Superior temporal gyrus (tissue), 1 donor: ENCODE measurements around the gene ARPC3.
"Not testable (repeated sequence)": the region's sequence is repeated elsewhere in the genome, so short reads cannot be mapped to it uniquely, and the experiment has no call there.

Experiments used
- DNase-seq: peaks from one replicate; pipeline ENCODE4 v3.0.0-alpha.2; 2016; ENCODE audit errors: extremely low spot score

ARPC3 gene

DNA sequence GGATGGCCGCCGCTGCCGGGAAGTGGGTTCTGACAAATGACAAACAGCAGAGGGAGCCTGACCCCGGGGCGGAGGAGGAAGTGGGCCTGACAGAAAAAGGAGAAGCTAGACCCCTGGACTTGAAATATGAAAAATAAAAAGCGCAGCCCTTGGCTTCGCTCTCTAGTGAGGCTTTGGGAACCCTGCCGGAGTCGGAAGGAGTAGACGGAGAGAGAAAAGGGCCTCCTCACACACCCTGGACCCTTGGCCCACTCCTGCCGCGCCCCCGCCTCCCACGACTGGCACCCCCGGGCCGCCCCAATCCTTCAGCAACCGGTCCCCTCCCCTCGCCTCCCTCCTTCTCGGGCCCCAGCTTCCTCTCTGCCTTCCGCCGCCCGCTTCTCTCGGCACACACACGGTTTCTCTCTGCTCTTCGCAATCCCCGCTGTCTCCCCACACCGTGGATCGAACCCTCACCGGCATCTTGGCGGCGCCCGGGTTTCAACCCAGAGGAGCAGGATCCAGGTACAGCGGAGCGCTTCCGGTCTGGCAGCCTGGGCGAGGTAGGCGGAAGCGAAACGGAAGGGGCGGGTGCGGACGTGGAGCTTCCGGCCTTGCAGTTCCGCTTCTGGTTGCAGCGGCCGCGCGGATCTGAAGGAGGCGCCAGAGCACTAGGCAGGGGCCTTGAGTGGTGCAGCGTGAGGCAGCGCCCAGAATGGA, at the start of gene ARPC3:
ARPC3 (minus strand) TSS at position 539 of the 699 bp plus-strand sequence; CDS start at position 462, 77 bp downstream.
- DNase-seq, result peak; percentile 97

DNA sequence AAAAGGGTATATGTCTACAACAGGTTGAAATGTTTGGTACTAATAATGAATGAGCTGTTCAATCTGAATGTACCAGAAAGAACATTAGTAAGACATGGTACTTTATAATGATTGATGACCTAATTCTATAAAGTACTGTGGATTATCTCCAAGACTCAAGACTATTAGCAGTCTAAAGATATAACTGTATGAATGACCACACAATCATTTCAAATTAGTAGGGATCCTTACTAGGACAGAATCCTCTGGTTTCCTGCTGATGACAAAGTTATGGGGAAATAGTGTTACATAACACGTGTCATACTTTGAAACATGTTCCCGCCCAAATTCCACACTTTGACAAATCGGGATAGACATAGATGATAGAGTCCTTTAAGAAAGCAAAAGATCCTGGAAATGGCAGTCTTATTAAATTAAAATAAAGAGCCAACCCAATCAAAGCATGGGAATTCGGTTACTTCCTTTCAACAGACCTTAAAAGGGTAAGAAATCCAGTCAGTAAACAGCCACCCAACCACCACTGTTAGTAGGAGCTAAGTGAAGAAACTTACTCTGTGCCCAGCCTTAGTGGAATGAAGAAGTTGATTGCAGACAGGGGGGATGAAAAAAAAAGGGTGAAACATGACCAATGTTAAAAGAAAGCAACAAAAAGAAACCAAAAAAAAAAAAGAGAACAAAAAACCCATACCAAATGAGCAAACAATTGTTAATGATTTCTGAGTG, 49.0 kb upstream of the ARPC3 start:
- DNase-seq, result no peak

DNA sequence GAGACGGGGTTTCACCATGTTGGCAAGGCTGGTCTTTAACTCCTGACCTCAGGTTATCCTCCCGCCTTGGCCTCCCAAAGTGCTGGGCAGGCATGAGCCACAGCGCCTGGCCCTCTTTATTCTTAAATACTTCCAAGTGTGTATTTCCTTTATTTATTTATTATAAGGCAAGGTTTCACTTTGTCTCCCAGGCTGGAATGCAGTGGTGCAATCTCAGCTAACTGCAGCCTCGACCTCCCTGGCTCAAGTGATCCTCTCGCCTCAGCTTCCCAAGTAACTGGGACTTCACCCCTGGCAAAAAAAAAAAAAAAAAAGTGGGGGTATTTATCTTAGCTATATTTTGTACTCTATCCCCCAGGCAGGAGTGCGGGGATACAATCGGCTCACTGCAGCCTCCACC, 25.3 kb upstream of the ARPC3 start:
- no peak for DNase-seq

DNA sequence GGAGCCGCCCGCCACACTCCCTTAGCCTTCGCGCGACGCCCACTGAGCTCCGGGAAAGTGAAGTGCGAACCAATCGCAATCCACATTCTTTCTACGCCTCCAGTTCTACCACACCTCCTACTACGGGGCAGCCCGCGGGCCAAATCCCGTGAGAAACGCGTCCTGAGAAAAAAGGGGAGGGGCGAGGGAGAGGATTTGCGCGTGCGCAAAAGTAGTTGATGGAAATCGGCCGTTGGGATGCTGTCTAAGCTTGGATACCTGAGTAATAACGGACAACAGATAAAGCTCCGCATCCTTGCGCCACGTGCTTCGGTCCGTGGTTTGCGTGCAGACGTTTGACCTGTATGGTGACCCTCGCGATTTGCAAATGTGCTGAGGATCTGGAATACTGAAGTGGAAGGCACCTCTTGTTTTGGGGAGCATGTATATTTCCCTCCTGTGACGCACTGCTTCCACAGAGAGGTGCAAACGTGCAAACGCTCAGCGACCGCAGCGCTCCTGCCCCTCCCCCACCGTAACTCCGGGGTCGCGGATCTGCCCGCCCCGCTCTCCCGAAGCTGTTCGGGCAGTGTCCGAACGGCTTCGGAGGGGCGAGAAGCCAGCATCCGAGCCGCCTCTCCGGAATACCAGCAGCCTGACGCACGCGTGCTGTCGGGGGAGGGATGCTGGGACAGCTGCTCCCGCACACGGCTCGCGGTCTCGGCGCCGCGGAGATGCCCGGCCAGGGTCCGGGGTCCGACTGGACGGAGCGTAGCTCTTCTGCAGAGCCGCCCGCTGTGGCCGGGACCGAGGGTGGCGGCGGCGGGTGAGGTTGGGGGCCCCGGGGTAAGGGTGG, 18.3 kb upstream of the ARPC3 start, which contains the start of the genes FAM216A and GPN3:
FAM216A (plus strand) TSS at position 632 of the 835 bp plus-strand sequence; CDS start at position 663, 31 bp downstream.
GPN3 (minus strand) TSS at position 44 of the 835 bp plus-strand sequence. CDS start 54 bp downstream, outside the sequence.
- DNase-seq, result peak; percentile 99

DNA sequence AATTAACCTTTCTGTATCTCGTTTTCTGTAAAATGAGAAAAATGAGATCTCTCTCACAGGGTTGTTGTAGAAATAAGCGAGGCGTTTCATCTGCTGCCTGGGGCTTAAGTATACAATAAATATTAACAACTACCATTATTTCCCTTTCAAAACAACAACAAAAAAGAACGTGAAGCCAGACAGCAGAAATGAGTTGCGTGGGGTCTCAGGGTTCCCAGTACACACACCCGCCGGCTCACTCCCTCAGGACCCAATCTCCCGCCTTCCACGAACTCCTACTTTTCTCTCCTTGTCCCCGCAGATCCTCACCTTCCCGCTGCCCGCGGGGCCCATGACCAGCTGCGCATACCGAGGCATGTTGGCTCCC, 17.7 kb upstream of the ARPC3 start:
- DNase-seq, result no peak

DNA sequence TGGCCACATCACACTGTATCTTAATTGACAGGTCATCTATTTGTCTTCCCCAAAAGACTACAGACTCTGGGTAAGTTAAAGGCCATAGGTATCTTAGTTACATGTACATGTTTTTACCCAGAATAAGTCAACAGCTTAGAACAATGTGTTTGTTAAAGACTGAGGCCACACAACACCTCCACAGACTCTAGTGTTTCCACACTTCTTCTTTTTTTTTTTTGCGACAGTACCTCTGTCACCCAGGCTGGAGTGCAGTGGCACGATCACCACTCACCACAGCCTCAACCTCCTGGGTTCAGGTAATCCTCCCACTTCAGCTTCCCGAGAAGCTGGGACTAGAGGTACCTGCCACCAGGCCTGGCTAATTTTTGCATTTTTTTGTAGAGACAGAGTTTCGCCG, 16.7 kb upstream of the ARPC3 start:
- no peak for DNase-seq

DNA sequence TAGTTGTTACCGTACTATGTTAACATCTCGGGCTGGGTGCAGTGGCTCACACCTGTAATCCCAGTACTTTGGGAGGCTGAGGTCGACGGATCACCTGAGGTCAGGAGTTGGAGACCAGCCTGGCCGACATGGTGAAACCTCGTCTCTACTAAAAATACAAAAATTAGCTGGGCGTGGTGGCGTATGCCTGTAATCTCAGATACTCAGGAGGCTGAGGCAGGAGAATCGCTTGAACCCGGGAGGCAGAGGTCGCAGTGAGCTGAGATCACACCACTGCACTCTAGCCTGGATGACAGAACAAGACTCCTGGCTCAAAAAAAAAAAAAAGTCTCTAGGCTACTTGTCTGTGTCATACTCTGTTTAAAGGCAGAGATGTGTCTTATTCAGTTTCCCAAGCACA, 15.6 kb upstream of the ARPC3 start:
- DNase-seq, result not testable (repeated sequence)

DNA sequence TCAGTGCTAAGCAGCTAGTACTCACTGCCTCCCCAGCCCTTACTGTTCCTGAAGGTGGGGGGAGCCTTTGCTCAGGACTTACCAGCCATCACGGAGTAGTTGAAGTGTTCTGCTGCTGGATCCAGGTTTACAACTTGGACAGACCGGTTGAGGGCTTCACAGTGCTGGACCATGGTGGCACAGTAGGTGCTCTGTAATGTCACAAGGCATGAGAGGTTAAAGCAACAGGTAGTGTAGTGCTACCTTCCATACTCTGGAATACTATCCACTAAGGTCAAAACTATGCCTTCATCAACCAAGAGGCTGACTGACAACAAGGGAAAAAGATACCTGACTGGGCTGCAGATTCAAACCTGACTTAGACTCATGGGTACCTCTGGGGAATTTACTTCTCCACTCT, 14.9 kb upstream of the ARPC3 start:
- no peak for DNase-seq

DNA sequence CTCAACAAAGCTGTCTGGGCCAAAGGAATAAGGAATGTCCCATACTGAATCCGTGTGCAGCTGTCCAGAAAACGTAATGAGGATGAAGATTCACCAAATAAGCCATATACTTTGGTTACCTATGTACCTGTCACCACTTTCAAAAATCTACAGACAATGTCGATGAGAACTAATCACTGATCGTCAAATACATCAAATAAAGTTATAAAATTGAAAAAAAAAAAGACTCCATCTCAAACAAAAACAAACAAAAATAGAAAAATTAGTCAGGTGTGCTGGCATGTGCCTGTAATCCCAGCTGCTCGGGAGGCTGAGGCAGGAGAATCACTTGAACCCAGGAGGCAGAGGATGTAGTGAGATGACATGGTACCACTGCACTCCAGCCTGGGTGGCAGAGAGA, 11.1 kb upstream of the ARPC3 start:
- not testable (repeated sequence) for DNase-seq

DNA sequence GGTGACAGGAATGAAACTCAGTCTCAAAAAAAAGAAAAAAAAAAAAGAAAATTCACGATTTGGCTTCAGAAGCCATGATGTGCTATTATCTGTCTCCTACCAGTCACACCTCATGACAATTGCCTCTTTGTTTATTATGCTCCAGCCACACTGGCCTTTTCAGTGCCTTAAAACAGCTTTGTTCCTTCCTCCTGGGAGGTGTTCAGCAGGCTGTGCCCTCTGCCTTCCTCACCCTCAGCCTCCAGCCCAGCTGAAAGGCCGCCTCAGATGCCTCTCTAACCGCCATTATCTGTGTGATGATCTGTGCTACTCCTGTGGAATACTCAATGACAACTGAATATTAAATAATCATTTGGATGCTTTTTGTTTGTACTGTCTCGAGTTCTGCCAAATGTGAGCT, 8.6 kb upstream of the ARPC3 start:
- peak; percentile 42 for DNase-seq

DNA sequence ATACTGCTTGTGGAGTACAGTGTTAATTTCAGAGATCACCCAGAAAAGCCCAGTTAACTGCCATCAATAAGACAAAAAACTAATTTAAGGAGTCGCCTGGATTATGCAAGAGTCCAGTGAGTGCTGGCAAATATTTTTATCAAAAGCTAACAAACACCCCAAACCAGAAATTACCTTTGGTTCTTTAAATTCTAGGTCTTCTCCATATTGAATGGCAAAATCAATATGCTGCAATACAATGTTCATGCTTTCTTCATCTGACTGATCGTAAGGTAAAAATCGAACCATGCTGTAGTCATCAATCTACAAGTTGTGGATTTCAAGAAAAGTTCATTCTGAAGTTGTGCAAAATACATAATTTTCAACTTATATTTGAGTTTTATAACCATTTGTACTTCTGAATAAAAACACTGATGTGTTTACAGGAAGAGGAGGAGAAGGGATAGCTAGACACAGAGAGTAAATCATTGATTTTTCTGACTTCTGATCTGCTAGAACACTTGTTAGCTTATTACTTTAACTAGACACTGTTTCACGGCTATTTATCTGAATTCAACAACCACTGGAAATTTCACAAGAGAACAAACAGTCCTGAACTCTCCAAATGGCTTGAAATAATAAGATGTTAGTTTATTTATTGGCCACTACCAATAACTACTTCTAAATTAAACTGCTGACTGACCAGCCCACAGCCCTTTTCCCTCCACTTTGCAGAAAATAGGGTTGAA, 3.6 kb upstream of the ARPC3 start:
- DNase-seq, result no peak

DNA sequence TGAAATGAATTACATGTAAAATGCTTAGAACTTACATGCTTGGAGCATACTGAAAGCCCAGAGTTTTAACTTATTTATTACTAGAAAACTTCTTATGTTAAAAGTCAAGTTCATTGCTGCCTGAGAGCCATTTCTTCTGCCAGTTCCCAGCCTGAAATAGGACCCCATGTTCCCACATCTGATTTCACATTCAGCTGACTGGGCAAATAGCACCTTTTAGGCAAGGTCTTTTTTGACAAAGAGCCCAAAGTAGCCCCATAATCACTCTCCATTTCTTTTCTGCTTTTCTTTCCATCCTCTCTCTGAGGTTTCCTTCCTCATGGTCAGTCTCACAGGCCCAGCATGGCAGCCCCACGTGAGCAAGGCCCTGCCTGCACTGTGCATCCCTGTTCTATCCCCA, 1.1 kb upstream of the ARPC3 start:
- DNase-seq, result no peak

DNA sequence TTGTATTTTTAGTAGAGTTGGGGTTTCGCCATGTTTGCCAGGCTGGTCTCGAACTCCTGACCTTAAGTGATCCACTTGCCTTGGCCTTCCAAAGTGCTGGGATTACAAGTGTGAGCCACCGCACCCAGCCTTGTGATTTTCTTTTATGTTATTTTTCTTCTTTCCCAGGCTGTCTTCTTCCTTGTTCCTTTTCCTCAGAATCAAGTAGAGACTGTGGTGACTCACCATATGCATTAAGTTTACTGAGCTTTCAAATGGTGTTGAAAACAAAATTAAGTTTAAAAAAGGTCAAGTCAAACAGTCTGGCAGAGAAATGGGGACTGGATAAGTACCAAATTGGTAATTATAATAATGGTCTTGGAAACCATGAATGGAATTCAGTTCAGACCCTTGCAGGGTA, 5.7 kb downstream of the ARPC3 start:
- DNase-seq, result no peak

DNA sequence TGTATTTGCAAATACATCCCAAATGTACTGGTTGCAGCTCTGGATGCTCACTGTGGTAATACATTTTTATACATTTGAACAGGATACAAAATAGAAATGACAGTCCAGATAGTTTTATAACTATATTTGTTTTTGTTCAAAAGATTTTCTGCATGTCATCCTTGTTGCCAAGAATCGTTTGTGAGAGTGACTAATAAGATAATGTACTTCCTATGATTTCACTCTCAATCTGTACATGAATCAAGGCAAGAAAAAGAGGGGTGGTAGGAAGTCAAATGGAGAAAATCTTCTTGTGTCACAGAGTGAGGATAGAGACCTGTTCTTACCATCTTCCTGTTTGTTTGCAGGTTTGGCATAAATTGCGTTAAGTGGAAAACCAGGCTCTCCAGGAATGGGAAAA, 13.9 kb downstream of the ARPC3 start:
- no peak for DNase-seq

DNA sequence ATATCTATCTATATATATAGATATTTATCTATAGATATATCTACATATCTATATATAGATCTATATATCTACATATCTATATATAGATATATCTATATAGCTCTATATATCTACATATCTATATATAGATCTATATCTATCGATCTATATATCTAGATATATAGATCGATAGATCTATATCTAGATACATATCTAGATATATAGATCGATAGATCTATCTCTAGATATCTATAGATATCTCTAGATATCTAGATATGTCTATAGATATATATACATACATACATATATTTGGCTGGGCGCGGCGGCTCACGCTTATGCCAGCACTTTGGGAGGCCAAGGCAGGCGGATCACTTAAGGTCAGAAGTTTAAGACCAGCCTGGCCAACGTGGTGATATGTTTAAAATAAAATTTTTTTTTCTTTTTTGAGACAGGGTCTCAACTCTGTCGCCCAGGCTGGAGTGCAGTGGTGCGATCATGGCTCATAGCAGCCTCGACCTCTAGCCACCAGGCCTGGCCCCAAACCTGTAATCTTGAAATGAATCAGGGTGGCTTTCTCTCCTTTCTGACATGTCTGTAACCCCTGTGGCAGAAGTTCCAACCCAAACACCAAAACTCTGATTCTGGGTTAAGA, 18.1 kb downstream of the ARPC3 start:
- DNase-seq, result no peak

DNA sequence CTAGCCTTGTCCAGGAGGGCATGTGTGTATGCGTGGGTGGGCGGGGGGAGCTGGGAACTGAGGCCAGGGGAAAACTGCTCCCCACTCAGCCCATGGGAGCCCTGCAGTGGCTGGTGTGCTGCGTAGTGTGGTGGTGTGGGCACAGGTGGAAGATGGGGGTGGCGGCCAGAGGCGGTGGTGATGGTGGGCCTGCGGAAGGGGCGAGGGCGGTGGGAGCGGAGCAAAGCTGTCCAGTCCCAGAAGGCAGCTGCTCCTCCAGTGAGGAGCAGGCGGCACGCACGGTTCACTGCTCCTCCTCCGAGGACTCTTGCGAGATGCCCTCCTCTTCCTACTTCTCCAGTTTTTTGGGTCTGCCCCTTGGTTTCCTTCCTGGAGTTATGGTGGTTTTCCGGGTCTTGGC, 20.5 kb downstream of the ARPC3 start:
- DNase-seq, result not testable (repeated sequence)

DNA sequence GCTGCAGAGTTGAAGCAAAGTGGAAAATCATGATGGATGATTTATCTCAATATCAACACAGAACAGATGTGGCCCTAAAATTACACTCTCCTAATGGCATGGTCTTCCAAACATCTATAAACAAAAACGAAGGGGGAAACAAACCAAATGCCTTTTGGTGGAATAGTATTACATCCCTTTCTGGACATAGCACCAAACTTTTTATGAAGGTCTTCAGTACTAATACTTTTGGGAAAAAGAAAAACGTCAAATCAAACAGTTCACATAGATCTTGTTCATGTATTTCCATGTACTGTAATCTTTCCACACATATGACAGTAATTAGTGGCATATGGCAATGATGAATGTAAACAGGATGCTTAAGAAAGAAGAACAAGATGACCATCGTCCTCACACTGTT, 23.7 kb downstream of the ARPC3 start:
- no peak for DNase-seq

DNA sequence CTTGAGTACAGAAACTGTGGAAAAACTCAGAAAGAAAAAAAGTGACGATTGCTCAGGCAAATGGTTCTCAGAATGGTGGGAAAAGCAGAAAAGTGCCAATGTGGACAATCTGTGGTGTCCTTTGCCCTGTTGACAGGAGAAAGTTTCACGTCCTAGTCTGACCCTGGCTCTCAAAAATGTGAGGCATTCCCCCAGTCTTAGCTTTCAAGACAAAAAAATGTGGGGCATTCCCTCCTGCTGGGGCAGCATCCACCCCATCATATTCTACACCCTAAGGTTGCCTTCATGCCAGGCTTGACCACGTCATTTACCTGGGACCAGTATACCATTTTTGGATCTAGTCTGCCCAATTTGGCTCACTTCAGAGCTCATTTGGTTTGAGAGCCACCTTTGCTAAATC, 25.9 kb downstream of the ARPC3 start:
- no peak for DNase-seq

DNA sequence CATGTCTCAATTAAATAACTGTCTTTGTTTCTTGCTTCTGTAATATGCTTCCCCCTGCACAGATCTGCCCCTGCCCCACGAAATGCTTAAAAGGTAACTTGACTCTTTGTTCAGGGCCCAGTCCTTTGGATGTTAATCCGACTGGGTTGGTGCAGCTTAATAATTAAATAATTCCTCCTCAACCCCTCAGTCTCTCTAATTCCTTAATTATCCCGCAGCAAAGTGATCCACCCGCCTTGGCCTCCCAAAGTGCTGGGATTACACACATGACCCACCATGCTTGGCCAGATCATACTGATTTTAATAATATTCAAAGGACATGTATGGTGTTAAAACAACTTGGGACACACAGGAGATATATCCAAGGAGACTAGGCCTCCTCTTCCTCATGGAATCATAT, 28.4 kb downstream of the ARPC3 start:
- no peak for DNase-seq

DNA sequence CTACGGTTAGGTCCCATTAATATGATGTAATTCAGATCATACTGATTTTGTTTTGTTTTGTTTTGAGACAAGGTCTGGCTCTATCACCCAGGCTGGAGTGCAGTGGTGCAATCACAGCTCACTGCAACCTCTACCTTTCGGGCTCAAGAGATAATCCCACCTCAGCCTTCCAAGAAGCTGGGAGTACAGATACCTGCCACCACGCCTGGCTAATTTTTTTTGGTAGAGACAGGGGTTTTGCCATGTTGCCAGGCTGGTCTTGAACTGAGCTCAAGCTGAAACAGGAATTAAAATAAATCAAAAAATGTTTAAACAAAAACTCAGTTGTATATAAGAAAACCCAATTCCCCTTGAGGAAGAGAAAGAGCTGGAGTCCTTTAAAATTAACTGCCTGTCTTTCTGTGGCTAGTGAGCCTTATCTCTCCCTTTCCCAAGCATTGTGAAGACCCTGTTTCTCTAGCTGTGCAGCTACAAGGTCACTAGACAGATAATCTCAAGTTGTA, 28.9 kb downstream of the ARPC3 start:
- DNase-seq, result no peak

DNA sequence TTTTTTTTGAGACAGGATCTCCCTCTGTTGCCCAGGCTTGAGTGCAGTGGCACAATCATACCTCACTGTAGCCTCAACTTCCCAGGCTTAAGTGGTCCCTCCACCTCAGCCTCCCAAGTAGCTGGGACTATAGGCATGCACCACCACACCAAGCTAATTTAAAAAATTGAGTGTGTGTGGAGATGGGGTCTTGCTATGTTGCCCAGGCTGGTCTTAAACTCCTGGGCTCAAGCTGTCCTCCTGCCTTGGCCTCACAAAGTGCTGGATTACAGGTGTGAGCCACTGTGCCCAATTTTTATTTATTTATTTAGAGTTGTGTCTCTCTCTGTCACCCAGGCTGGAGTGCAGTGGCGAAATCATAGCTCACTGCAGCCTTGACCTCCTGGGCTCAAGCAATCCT, 29.5 kb downstream of the ARPC3 start:
- DNase-seq, result not testable (repeated sequence)
